Measurements from ENCODE around the gene THBS1.
A peak's percentile ranks its signal among the peaks of the same experiment; 100 is the strongest.

Gene THBS1

DNA sequence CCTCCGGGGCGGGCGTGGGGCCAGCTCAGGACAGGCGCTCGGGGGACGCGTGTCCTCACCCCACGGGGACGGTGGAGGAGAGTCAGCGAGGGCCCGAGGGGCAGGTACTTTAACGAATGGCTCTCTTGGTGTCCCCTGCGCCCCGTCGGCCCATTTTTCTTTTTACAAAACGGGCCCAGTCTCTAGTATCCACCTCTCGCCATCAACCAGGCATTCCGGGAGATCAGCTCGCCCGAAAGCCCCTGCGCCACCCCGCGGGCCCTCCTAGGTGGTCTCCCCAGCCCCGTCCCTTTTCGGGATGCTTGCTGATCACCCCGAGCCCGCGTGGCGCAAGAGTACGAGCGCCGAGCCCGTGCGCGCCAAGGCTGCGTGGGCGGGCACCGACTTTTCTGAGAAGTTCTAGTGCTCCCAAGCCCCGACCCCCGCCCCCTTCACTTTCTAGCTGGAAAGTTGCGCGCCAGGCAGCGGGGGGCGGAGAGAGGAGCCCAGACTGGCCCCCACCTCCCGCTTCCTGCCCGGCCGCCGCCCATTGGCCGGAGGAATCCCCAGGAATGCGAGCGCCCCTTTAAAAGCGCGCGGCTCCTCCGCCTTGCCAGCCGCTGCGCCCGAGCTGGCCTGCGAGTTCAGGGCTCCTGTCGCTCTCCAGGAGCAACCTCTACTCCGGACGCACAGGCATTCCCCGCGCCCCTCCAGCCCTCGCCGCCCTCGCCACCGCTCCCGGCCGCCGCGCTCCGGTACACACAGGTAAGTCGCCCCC lies at the start of gene THBS1:
Gene THBS1, plus strand, starts transcription at position 595 of the 757 bp plus-strand sequence. CDS start 779 bp downstream, outside the sequence.
- FAIRE-seq, result no peak

- FAIRE-seq, result no peak
Measured at GRCh38 chr15:39534996-39535395, 45.9 kb upstream of the THBS1 start.

DNA sequence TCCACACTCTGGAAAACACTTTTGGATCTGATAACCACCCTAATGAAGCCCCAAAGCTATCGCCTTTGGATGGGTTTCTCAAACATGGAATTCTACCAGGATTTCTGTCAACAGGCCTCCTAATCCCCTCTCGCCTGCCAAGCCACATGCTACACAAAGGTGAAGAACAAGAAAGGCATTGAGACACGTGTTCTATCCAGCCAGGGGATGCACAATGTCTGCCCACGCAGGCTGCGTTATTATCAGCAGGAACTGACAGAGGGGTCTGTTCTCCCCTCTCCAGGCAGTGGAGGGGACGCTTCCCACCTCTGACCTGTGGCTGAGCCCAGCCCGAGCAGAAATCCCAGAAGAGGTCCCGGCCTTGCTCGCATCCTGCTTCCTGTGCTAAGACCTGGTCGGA lies 45.4 kb upstream of the THBS1 start:
- no peak for FAIRE-seq

DNA sequence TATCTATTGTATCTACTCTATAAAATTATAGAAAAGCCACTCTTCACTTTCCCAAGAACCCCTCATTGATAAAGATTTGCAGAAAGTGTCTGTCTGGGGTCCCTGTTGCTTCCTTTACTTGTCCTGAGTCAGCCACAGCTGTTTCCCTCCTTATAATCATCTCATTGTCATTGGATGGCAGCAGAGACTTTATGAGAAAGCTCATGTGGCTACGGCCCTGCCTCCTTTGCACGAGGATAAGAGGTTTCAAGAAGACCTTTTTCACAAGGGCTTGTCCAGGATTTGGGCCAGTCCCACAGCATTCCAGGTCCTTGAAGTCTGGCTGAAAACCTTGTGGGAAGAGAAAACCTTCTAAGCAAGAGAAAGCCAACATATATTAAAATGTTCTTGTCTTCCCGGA lies 41.9 kb upstream of the THBS1 start:
- no peak for FAIRE-seq

- no peak for FAIRE-seq
Measured at GRCh38 chr15:39539466-39539865, 41.4 kb upstream of the THBS1 start.

DNA sequence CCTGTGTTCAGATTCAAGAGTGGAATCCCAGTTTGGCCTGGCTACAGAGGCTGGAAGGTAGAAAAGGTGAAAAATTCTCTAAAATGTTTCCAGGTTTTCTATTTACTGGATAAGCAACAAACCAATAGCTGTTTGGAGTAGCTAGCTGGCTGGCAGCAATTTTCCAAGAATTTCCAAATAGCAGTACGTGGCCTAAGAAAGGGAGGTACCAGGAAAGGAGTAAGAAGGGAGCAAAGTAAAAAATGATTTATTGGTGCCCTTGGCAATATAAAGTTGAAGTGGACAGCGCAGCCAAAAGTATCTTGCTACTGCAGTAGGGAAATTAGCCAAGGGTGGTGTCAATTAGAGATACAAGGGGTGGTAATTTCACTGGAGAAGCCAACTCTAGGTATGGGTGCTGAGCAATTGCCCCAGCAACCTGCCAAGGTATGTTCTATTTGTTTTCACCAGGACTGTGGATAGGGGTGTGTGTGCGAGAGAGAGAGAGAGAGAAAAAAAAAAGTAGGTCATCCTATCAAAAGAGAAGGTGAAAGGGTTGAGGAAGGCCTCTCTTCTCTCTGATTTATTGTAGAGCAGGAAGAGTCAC lies 40.8 kb upstream of the THBS1 start:
- no peak for FAIRE-seq

DNA sequence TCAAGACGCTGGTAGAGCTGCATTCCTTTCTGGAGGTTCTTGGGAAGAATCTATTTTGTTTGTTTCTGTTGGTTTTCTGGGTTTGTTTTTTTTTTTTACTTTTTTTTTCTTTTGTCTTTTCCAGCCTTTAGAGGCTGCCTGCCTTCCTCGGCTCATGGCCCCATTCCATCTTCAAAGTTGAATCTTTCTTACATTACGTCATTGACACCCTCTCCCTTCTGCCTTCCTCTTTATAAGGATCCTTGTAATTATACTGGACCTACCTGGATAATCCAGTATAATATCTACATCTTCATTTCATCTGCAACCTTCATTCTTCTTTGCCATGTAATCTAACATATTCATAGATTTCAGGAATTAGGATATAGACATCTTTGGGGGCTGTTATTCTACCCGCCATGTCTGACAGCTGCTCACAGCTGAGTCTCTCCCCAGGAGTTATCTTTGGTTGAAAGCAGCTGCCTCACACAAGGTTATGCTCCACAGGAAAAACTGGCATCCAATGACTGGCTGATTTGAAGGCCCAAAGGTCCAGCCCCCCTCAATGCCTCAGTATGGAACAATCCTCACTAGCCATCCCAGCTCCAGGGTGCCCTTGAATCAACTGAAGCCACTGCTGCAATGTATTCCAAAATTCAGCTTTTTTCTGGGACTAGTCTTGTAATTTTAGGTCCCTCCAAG lies 38.4 kb upstream of the THBS1 start:
- no peak for FAIRE-seq

DNA sequence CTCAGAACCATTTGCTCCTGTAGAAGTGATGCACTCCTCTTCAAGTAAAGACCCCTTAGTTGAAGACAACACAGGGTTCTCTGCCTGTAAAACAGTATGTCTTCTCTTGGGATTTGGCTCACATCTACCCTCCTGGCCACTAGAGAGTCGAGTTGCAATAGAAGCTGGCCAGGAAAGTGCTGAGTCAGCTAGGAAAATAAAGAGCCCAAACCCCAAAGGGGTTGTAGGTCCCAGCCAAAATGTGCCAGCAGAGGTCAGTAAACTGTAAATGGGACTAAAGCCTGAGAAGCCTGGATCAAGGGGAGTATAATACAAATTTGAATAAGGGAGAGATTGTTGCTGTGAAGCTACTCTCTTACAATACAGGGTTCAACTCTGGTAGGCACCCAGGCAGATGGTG lies 37.2 kb upstream of the THBS1 start:
- no peak for FAIRE-seq

- FAIRE-seq, result peak; percentile 34
Measured at GRCh38 chr15:39546842-39547241, 34.0 kb upstream of the THBS1 start.

DNA sequence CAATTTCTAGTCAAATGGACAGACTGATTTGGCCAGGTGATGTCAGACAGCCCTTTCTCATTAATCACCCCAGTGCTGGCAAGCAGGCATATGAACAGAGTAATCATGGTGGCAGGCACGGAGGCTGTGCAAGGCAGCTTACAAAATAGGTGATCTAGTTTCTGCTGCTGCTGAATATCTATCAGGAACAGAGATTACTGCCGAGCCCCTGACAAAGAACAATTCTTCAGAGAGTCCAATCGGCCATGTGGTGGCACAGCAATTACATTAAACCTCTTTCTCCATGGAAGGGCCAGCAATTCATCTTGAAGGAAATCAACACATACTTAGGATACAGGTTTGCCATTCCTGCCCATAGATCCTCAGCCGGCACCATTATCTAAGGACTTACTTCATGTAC lies 32.3 kb upstream of the THBS1 start:
- FAIRE-seq, result no peak

DNA sequence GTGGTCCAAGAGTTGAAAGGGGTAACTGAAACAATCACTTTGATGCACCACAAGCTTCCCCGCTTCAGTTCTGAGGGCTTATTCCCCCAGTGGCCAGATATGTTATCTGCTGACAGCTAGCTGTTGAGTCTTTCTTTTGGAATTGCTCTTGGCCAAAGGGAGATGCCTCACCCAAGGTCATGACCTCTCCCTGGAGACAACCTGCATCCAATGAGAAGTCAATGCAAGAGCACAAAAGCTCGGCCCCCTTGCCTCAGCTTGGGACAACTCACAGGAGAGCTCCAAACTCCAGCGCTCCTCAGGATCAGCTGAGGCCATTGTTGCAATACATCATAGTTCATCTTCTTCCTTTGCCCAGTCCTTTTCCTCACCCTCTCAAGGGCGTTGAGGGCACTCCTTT lies 31.0 kb upstream of the THBS1 start:
- no peak for FAIRE-seq

DNA sequence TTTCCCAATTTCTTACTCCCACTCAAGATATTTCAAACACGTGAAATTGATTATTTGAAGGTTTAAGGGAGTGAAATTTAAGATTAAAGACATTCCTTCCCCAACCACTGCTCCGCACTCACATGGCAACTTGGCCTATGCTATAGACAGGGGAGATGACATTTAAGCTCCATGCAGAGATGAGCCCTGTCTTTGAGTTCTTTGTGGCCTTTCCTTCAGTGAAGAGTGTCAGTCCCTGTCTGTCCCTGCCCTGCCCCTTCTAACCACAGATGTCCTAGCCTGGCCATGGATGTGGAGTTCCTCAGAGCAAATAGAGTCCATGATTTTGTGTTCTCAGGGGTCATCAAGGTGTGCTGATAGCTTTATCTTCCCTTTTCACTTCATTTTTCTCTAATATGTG lies 29.4 kb upstream of the THBS1 start:
- FAIRE-seq, result no peak

GRCh38 chr15:39552556-39552955 lies 28.3 kb upstream of the THBS1 start:
- no peak for FAIRE-seq

DNA sequence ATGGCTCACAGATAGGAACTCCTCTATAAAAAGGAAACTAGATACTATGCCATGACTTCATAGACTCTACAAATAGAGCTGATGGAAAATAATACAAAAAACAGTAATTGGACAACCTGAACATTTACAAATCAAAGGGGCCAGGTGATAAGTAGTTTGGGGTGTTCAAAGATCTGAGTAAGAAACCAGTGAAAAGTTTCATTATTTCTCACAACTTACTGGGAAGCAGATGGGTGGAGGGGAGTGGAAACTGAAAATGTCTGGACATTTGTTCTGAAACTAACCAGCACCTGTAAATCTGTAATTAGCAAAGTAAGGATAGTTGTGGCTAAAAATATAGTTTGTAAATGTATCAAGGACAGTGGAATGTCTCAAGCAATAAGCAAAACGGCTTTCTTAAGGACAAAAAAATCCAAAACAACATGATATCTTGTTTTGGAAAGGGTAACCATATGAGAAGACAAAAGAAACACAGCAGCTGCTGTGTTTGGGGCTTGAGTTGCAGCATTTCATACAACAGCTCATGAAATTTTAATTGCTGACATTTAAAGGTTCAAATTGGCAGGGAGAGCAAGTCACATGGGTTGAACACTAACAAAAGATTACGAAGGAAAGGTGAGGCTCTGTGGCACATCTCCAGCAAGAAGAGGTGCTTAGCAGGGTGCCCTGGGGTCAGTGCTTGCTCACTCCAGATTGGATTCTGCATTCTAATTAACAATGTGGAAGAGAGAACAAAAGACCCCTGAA lies 26.8 kb upstream of the THBS1 start:
- FAIRE-seq, result no peak

DNA sequence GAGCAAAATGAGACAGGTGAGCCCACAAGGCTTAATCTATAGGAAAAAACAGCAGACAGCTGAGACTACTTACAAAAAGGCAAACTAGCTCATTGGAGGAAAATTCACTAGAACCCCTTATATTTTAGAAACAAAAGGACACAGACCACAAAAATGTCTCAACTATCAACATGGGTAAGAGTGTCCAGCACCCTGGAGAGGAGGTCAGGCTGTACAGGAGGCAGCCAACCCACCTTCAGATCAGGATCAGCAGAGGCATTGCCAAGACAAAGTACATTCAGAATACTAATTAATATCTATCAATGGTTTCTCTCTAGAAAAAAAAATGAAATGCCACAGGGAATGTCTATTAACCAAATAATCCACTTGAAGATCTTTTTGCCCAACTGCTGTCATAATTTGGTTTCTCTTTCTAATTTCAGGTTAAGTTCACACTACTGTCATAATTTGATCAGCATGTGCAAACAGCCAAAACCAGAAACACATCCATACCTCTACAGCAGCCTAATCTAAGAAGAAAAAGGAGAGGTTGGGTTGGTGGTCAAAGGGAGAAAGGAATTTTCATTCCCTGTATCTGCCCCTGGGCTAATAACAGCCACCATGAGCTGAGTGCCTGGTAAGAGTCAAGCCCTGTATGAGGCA lies 26.0 kb upstream of the THBS1 start:
- no peak for FAIRE-seq

DNA sequence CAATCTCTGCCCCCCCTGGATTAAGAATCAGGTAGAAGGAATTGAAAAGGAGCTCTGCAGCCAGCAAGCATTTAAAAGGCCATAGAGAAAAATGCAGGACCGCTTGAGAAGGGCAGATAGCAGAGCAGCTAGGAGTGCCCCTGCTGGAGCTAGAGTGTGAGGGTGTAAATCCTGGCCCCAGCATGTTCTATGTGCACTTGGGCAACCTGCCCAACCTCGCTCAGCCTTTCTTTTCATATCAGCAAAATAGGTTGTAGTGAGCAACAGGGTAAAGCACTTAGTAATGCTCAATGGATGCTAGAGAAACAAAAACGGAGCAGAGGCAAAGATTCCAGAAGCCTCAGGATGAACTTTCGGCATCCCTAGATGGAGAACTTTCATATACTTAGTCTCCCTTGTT lies 25.0 kb upstream of the THBS1 start:
- no peak for FAIRE-seq

- FAIRE-seq, result no peak
Measured at GRCh38 chr15:39556461-39556860, 24.4 kb upstream of the THBS1 start.

GRCh38 chr15:39558421-39558820 lies 22.5 kb upstream of the THBS1 start:
- FAIRE-seq, result no peak

DNA sequence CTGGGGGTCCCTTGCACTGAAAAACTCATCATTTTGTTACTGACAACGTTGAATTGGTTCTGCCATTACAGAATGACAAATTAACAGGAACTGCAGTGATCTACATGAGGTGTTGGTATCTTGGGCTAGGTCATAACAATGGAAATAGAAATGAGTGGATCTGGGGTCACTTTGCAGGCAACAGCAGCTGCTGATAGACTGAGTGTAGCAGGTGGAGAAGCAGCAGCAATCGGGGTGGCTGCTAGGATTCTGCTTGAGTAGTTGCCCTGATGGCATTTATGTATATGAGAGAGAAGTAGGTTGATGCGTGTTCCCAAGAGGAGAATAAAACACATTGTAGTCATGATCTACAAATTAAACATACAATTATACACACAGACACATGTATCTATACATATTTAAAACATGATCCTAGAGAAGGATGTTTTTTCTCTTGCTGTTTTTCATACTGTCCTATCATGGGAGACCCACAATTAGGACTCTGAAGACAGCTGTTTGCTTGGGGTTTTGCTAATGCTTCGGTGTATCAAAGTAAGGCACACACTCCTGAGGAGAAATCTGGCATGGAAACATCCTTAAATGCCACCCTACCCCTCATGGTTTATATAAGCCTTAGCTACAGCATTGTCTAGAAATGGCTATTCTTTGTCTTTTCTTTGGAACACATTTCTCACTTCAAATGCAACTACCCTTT lies 15.8 kb upstream of the THBS1 start:
- FAIRE-seq, result no peak

DNA sequence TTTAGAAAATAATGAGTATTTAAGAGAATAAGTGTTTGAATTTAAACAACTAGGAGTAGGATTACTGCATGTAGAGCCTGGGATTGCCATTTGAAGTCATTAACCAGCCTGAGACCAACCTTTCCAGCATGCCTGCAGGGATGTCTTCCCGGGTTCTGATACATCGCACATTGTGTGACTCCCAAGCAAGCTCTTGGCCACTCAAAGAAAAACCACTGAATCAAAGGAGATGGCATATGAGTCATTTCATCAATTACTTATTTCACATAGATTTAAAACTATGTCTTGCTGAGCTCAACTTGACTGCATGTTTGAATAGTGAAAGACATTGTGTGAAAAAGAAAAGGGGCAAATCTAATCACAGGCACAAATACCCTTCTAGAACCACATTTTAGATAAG lies 15.0 kb upstream of the THBS1 start:
- FAIRE-seq, result no peak

GRCh38 chr15:39573287-39573686 lies 7.6 kb upstream of the THBS1 start:
- no peak for FAIRE-seq

DNA sequence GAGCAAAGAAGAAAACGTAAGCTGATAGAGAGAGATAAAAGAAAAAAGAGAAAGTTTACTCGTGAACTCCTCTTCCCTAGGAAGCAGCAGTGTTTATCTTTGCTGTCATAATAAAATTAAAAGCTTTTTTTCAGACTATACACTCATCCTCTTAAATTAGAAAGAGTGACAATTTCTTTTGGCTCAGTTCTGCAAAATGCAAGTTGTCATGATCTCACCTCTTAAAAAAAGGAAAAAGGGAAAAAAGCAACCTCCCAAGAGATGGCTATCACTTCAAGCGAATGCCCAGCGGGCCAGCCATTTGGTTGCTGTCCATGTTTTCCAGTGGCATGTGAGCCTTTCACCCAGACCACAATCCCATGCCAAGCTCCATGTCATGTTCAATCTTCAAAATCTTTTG lies 7.0 kb upstream of the THBS1 start:
- no peak for FAIRE-seq
